Measurements from ENCODE around the gene UPK1B.

- TF ChIP-seq CTCF (IDR thresholded peaks at IDR 0.05) (no peak), POLR2A (IDR thresholded peaks at IDR 0.05) (no peak)
These were observed 47.7 kb downstream of the UPK1B start for GRCh38 chr3:119220970-119221667.

Data from heart left ventricle (tissue), 13 donors.